Activated T-cell treated with anti-CD3 and anti-CD28 coated beads for 24 hours (primary cell): Measurements from ENCODE around the gene LAMA2.

ENCODE experiments used
- DNase-seq: peaks from one replicate; pipeline ENCODE4 v3.0.0-alpha.2; 2020; ENCODE audit warnings: low read depth

Gene LAMA2

GRCh38 chr6:129217701-129218100 lies 334.8 kb downstream of the LAMA2 start:
- DNase-seq = no peak

DNA sequence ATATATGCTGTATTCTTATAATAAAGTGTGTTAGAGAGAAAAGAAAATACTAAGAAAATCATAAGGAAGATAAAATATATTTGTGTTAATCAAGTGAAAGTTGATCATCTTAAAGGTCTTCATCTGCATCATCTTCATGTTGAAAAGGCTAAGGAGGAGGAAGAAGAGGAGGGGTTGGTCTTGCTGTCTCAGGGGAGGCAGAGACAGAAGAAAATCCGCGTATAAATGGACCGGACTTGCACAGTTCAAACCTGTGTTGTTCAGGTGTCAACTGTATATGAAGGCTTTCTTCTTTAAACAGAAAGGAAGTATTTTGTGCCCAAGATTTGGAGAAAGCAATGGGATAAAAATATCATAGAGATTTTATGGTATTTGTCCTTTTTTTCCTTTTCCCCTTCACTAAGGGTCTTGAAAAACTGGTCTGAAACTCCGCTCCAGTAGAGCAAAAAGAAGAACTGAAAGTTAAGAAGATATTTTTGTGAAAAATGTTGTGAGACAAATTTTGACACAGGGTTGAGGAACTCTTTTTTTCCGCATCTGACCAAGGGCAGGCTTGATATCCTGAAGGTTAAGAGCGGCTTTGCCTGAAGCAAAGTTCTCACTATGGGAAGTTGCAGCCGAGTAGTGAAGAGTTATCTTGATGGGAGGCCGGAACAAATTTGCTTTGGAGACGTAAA lies 350.7 kb downstream of the LAMA2 start:
- no peak for DNase-seq

- DNase-seq = no peak
Measured at GRCh38 chr6:129235167-129236000, 352.4 kb downstream of the LAMA2 start.

- no peak for DNase-seq
Measured at GRCh38 chr6:129236001-129236517, 353.1 kb downstream of the LAMA2 start.

GRCh38 chr6:129238991-129239390 lies 356.1 kb downstream of the LAMA2 start:
- DNase-seq = no peak

GRCh38 chr6:129239825-129240491 lies 357.0 kb downstream of the LAMA2 start:
- no peak for DNase-seq

DNA sequence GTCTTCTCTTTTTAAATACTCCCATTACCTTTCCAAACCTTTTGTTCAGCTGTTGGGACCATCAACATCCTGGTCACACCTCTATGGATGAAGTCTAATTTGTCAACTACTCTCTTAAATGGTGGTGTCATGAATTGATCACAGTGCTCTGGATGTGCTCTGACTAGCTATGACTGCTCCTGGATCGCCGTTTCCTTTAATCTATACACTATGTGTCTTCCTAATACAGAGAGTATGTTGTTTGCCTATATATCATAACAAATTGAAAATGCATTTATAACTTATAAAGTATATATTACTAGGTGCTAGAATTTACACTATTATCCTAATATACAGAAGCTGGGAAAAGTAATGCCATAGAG lies 357.5 kb downstream of the LAMA2 start:
- no peak for DNase-seq

GRCh38 chr6:129242546-129242945 lies 359.6 kb downstream of the LAMA2 start:
- no peak for DNase-seq

DNA sequence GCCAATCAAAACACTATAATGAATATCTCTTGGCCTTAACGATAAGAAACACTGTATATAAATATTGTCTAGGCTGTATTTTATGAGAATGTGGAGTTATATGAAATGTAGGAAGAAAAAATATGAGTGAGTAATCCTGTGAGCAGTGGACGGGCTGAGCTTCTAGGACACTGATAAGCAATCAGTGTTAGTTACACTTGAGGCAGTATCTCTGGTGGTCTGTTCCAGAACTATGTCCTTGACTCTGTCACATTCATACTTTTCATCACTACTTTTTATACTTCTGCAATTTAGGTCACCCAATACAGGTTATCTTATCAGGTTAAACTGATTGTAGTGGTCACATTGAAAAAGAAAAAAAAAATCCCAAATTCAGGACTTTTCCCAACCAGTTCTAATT lies 360.4 kb downstream of the LAMA2 start:
- DNase-seq = no peak

DNA sequence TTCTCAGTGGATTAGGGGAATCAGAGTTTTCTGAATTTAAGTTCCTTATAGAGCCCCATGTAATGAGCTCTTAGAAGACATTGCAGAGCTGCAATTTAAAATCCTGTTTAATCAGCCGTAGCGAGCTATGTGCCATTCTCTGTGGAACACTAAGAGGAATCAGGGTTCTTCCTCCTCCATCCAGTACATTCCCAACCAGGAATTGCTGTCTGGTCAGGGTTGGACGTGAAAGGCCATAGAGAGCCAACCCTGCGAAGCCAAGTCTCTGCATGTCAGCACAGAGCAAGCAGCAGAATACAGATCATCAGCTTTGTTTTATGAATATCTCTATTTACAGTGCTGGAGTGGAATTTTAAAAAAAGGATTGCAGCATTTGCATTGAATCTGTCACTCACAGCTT lies 366.0 kb downstream of the LAMA2 start:
- no peak for DNase-seq

DNA sequence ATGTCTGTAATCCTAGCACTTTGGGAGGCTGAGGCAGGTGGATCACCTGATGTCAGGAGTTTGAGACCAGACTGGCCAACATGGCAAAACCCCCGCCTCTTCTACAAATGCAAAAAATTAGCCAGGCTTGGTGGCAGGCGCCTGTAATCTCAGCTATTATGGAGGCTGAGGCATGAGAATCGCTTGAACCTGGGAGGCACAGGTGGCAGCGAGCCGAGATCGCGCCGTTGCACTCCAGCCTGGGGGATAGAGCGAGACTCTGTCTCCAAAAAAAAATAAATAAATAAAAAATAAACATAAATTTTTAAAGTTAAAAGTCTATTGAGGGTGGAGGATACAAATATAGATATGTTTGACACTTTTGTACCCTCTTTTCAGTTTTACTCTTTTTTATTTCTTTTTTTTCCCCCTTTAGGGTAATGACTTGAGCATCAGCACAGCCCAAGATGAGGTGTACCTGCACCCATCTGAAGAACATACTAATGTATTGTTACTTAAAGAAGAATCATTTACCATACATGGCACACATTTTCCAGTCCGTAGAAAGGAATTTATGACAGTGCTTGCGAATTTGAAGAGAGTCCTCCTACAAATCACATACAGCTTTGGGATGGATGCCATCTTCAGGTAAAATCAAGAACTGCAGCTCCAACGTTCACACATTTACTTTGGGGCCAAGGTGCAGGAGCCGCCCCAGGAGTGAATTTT lies 368.9 kb downstream of the LAMA2 start:
- DNase-seq = peak; percentile 59

GRCh38 chr6:129252377-129253071 lies 369.6 kb downstream of the LAMA2 start:
- no peak for DNase-seq

DNA sequence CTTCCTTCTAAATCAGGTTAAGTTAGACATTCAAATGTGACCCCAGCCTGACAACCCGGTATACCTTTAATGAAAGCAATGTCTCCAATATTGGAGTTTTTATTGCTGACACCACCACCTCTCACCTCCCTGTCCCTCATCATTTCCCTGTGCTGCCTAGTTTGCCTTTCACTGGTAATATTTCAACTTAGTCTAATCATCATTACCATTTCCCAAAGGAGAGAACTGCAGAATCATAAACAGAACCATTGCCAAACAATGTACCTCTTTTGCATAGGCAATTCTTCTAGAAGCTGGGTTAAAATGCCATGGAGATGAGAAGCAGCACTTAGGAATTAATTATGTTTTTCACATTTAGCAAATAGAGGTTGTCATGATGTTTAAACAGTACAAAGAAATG lies 370.3 kb downstream of the LAMA2 start:
- no peak for DNase-seq

GRCh38 chr6:129253727-129254126 lies 370.8 kb downstream of the LAMA2 start:
- DNase-seq = no peak

DNA sequence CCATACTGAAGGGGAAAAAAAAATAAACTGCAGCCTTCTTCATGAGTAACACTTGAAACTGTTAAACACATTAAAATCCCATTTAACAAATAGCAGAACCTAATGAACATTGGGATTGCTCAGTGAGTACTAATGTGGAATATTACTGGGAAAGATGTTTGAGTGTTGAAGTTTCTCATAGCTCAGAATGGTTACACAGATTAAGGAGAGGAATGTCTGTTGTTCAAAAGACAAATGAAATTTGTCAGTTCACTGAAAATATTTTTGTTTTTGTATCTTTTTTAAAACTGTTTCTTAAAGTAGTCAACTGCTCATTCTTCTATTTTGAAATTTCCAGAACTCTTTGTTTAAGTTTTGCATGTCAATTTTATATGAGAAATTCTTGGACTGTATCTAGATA lies 374.3 kb downstream of the LAMA2 start:
- DNase-seq = no peak

- DNase-seq = no peak
Measured at GRCh38 chr6:129262661-129263060, 379.7 kb downstream of the LAMA2 start.

GRCh38 chr6:129263176-129263575 lies 380.2 kb downstream of the LAMA2 start:
- no peak for DNase-seq

- DNase-seq = no peak
Measured at GRCh38 chr6:129264480-129265045, 381.6 kb downstream of the LAMA2 start.

GRCh38 chr6:129267028-129267427 lies 384.1 kb downstream of the LAMA2 start:
- no peak for DNase-seq

- DNase-seq = no peak
Measured at GRCh38 chr6:129269076-129269475, 386.1 kb downstream of the LAMA2 start.

DNA sequence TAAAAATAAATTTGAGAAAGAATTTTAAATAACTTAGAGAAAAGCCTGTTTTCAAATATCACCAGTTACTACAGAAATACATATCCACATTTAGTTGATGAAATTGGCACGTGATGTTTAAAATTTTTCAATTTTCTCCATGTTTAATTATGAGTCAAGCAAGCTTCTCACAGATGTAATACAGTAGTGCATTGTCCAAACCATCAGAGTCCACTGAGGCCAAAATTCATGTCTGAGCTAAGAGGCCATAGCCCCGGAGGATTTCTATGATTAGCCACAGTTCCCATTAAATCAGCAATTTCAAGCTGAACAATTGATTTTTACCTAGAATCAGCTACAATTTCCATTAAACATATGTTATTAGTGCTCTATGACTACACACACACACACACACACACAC lies 387.0 kb downstream of the LAMA2 start:
- no peak for DNase-seq
